NCI-H2171 (cell line): ENCODE data around the gene COG2.
"Not testable (repeated sequence)": the region's sequence is repeated elsewhere in the genome, so short reads cannot be mapped to it uniquely, and the experiment has no call there.

Experiments
- DNase-seq: peaks from one replicate; lab custom pipeline; 2025; lab: John Stamatoyannopoulos, UW

COG2 gene, protein sequence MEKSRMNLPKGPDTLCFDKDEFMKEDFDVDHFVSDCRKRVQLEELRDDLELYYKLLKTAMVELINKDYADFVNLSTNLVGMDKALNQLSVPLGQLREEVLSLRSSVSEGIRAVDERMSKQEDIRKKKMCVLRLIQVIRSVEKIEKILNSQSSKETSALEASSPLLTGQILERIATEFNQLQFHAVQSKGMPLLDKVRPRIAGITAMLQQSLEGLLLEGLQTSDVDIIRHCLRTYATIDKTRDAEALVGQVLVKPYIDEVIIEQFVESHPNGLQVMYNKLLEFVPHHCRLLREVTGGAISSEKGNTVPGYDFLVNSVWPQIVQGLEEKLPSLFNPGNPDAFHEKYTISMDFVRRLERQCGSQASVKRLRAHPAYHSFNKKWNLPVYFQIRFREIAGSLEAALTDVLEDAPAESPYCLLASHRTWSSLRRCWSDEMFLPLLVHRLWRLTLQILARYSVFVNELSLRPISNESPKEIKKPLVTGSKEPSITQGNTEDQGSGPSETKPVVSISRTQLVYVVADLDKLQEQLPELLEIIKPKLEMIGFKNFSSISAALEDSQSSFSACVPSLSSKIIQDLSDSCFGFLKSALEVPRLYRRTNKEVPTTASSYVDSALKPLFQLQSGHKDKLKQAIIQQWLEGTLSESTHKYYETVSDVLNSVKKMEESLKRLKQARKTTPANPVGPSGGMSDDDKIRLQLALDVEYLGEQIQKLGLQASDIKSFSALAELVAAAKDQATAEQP

DNA sequence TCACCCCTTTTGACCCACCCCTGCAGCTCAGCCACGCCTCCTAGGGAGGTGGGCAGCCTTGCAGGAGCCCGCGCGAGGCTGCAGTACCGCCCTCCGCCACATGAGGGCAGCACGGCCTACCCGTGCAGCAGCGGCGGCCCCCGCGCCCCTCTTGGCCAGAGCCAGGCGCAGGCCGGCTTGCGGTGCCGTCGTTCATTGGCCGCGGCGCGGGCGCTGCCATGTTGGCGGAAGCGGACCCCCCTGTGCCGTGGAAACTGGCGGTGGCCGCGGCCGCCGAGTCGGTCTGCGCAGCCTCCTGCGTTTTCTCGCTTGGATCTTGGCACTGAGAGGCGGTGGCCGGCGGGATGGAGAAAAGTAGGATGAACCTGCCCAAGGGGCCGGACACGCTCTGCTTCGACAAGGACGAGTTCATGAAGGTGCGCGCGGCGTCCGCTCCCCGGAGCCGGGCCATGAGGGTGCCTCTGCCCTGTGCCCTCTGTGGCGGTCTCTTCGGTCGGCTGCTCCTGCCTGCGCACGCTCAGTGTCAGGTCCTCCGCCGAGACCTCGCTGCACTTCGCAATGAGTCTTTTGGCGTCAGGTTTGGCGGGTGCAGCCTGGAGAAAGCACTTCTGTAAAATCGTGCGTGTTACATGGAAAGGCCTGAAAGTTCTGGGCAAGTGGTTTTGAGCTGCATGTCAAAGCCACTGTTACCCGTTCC is at the start of gene COG2:
COG2 (plus strand) TSS at position 219 of the 697 bp plus-strand sequence; CDS start at position 345, 126 bp downstream.
- DNase-seq, result peak; percentile 93

DNA sequence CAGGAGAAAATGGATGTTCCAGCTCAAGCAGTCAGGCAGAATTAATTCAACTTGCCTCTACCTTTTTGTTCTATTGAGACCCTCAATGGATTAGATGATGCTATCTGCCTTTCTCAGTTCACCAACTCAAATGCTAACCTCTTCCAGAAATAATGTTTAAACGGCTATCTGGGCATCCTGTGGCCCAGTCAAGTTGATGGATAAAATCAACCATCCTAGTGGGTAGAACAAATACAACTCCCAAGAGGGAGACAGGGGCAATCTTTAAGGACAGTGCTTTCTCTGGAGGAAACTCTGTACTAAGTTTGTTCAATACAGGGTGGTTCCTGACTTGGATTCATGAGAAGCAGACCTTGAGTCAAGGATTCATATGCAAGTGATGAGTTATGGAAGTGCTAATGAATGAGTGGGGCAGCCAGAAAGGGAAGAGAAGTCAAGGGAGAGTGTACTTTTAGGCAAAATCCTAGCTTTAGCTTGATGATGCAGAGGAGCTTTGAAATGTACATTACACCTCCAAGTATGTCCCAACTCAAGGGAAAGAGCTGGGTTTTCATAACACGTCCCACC is 49.4 kb upstream of the COG2 start:
- DNase-seq, result no peak

DNA sequence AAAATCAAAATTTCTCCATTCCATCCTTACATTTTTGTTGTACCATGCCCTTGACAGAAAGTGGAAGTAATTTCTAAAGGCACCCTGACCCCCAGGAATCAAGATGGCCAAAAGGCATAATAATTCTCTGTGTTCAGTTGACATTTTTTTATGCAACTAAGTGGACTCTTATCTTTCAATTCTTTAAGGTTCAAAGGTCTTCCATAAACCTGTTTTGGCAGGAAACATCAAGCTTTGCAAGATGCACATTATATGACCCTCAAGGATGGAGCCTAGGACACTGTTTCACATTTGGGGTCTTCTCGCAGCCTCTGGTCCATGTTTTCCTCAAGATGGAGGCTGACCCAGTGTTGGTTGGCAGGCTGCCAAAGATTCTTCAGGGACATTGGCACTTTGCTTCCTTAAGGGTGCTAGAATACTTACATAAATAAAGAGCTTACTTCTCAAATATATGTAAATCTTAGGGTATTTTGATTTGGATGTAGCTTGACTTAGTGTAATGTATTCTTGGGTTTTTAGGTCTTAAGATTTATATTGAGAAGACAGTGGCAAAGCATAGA is 48.0 kb upstream of the COG2 start:
- no peak for DNase-seq

DNA sequence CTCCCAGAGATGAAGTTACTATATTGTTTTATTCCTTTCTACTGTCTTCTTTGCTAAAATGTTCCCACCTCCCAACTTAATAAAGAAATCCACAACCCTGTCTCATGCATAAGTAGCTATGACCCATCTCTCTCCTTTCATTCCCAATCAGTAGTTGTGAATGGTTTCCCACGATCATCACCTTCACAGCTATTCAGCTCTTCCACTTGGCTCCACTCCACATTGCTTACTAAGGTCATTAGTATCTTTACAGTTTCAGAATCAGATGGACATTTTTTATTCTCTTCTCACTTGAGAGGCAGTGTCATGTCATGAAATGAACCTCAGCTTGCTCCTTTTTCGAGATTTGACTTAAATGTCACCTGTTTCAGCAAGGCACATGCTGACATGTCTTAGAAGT is 47.1 kb upstream of the COG2 start:
- no peak for DNase-seq

DNA sequence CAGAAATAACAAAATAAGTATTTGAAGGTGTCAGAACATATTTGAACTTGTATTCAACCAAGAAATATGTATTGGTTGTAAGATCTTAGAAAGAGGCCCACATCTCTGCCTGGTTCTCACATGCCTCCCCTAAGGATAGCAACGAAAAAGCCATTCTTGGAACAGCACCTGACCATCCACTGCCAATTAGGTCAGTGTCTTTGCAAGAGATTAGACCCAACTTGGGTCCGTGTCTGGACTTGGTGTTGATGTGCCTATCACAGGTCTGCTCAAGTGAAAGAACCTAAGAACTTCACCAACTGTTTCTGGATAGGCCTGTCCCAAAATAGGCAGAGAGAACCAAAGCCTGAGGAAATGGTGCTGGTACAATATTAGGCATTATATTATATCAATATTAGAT is 46.0 kb upstream of the COG2 start:
- DNase-seq, result no peak

DNA sequence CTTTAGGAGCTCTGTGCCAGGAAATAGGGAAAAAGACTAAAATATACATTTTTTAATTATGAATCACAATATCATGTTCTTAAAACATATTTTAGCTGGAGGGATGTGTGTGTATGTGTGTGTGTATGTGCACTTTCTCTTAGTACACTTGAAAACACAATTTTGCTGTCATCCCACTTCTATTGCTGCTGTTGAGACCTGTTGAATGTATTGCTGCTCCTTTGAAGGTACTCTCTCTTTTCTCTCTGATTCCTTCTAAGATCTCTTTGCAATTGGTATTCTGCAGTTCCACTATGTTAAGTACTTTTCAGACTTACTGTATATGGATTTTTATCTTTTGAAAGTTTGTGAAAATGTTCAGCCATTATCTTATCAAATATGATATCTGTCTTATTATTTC is 43.5 kb upstream of the COG2 start:
- DNase-seq, result no peak

DNA sequence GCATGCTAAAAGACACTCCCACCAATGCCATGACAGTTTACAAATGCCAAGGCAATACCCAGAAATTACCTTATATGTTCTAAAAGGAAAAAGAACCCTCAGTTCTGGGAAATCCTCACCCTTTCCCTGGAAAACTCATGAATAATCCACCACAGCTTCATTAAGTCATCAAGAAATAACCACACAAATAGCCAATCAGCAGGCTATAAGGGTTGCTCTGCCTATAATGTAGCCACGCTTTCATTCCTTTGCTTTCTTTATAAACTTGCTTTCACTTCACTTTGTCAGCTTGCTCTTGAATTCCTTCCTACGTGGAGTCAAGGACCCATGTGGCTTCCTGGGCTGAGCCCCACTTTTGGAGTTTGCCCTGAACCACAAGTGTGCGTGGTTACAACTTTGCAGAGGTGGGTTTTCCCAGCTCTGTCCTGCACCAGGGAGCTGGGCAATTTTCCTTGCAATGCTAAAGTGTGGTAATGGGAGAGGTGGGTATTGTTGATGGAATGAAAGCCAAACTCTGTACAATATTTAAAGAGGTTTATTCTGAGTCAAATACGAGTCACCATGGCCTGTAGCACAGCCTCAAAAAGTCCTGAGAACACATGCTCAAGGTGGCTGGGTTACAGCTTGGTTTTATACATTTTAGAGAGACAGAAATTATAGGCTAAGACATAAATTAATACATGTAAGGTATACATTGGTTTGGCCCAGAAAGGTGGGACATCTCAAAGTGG is 42.2 kb upstream of the COG2 start:
- no peak for DNase-seq

DNA sequence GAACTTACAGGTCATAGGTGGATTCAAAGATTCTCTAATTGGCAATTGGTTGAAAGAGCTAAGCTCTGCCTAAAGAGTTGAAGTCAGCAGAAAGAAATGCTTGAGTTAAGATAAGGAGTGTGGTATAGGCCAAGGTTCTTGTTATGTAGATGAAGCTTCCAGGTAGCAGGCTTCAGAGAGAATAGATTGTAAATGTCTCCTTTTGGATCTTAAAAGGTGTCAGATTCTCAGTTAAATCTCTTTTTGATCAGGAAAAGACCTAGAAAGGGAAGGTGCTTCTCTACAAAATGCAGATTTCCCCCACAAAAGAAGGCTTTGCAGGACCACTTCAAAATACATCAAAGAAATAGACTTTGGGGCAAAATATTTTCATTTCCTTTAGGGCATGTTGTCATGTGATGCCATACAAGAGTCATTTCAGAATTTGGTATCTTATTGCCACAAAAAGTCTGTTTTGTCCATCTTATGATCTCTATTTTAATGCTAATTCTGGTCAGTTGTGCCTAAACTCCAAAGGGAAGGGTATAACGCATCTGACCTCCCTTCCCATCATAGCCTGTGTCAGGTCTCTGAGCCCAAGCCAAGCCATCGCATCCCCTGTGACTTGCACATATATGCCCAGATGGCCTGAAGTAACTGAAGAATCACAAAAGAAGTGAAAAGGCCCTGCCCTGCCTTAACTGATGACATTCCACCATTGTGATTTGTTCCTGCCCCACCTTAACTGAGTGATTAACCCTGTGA is 41.5 kb upstream of the COG2 start:
- not testable (repeated sequence) for DNase-seq

DNA sequence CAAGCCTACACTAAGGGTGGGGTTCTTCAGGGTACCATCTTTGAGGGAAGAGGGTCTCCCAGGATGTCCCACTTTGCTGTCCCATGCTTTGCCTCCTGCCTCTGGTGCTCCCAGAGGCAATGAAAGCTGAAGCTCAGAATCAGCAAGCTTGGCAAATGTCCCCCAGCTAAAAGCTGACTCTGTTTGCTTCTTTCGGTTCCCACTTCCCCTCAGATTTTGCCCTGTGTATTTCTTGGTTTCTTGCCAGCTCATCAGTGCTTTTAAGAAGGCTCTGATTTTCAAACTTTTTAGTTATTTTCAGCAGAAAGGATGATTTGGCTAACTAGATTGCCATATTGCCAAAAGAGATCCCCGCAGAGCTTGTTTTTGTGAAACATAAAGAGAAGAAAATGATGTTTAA is 33.1 kb upstream of the COG2 start:
- DNase-seq, result no peak

DNA sequence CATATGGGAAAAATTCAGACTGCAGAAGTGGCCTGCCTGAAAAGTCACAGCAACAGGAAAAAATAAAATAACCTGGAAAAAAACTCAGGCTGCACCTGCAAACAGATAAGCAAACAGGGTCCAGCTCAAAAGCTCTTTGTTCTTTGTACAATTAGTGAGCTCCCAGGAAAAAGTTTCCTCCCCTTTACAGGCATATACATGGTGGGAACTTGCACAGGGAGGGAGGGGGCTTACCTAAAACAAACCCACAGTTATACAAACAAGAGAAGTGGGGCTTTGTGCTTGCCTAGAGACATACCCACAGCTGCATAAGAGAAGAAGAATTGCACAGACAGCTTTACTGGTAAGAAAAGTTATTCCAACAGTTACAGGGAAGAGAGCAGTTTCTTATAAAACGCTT is 31.7 kb upstream of the COG2 start:
- no peak for DNase-seq

DNA sequence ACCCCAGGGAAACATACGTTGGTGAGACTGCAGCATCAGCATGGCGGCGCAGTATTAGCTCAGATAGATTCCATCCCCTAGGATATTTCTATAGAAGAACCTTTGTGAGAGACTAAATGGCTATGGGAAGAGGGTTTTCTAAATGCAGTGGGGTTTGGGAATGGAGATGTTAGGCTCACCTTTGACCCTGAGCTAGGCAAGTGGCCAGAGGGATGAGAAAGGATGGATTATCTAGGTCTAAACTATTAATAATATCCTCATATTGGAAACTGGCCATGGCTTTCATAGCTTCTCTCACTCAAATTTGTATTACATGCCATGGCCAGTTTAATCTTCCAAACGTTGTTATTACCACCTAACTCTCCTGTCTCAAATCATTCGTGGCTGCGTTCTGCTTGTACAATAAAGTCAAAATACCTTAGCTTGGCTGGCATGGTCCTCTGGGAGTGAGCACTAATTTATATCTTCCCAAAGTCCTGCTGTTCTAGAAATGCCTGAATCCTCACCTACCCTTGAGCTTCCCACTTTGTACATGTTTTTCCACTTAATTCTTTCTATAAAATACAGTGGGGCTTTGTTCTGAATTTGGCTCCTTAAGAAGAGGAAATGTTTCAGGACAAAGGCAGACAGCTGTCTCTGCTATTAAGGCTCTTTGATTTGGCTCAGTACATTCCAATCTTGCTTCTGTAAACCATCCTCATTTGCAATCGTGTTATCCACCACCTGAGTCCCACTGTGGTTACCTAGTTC is 31.0 kb upstream of the COG2 start:
- no peak for DNase-seq

DNA sequence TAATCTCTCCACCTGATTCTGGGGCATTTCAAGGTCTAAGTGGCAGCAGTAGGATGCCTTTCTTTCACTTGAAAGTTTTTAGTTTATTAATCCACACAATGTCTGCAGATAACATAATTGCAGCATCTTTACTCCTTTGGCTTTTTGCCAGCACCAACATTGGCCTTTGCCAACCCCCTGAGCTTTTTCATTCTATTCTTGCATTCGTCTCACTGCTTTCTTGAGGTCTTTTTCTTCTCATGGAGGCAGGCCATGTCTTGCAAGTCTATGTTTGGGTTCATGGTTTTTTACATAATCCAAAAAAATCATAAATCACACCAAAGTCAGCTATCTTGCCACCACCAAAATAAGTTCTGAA is 30.4 kb upstream of the COG2 start:
- no peak for DNase-seq

DNA sequence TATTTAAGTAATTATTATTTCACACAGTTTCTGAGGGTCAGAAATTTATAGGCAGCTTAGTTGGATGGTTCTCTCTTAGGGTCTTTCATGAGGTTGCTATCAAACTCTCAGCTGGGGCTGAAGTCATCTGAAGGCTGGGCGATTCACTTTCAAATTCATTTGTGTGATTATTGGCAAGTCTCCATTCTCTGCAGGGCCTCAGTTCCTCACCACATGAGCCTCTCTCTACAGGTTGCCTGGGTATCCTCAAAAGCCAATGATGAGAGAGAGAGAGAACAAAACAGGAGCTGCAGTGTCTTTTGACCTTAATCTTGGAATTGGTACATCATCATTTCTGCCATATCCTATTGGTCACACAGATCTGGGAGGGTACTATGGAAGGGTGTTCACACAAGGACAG is 29.6 kb upstream of the COG2 start:
- DNase-seq, result no peak

DNA sequence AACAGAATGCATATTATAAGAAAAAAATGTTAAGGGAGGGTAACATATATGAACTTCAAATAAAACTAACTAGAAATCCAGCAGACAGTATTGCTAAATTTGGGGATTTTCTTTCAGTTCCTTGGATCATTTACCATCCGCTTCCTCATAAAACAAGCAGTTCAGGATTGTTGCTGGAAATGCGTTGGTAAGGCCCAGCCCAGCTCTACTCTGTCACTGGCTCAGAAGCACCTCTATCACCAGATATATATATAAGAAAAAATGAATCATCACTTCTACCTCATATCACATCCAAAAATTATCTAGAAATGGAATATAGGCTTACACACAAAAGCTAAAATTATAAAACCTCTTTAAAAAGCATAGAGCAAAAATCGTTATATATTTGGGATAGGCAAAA is 28.2 kb upstream of the COG2 start:
- DNase-seq, result no peak

DNA sequence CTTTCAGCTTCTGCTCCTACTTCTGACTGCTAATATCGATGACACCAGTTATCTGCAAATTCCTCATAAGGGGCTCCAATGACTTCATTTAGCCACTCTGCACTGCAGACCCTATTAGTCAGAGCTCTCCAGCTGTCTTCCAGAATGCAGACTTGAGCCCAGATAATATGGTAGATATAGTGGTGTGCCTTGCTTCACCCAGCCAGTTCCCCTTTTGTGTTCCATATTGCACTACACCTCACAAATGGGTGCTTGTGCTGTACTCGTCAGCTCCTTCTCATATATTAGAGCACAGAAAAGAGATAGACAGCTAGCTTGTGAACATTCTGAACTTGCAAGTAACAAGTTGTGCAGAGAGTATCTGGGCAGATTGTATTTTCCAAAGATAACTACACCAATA is 23.7 kb upstream of the COG2 start:
- no peak for DNase-seq

DNA sequence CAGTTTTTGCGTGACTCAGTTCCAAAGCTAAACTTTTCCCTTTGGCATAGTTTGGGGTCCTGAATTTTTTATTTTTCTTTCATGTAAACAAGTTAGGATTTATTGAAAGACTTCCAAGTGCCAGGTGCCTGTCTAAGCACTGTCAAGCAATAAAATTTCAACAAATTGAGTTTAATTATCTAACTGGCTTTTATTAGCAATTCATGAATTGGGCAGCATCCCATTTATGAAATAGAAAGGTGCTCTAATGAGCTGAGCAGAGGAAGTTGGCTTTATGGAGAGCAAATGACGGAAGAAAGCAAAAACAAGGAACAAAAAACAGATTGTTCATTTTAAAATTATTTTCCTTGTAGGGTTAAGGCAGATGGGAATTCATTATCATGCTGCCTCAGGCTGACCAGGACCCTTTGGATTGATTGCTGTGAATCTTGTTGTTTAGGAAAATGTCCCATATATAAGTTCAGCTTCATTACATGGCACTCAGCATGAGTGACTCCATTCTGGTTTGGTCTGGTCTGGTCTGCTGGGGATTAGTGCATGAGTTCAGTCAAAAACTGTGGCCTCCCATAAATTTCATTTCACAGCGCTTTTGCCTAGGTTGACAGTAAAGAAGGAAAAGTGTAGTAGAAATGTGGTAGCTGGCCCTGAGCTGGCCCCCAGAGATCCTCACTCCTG is 21.5 kb upstream of the COG2 start:
- no peak for DNase-seq

DNA sequence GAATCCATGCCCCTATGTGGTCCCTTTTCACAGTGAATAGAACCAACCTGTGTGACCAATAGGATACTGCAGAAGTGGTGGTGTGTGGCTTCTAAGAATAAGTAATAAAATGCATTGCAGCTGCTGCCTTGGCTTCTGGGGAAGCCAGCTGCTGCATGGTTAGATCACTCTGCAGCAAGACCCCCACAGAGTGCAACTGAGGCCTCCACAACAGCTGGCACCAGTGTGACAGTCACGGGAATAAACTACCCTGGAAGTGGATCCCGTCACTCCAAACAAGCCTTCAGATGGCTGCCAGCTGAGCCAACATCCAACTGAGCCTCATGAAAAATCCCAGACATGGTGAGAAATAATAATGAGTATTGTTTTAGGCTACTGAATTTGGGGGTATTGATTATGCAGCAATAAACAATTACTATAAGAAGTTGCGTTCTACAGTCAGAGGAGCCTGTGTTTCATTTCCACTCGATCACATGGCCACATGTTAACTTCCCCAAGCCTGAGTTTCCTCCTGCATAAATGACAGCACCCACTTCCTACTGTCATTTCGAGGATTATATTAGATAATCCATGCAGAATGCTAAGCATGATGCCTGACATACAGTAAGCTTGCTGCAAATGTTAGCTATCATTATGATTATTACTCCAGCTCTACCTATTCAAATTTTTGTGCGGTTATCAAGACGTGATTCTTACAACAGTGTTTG is 20.8 kb upstream of the COG2 start:
- no peak for DNase-seq

DNA sequence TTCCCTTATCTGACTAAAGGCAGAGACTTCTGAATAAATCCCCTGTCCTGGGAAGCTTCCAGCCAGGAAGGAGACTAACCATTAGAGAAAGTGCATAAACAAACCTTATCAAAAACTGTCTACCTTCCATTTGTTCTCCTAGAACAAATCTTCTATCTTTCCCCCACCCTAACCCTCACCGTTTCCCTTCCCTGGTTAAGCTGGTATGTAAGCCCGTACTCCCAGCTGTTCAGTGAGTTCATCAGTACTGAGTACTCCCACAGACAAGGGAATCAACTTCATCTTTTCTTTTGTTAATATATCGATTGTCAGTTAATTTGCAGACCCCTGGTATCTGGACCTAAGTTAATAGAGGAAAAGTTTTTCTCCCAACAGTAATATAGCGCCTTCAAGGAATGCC is 20.1 kb upstream of the COG2 start:
- no peak for DNase-seq

DNA sequence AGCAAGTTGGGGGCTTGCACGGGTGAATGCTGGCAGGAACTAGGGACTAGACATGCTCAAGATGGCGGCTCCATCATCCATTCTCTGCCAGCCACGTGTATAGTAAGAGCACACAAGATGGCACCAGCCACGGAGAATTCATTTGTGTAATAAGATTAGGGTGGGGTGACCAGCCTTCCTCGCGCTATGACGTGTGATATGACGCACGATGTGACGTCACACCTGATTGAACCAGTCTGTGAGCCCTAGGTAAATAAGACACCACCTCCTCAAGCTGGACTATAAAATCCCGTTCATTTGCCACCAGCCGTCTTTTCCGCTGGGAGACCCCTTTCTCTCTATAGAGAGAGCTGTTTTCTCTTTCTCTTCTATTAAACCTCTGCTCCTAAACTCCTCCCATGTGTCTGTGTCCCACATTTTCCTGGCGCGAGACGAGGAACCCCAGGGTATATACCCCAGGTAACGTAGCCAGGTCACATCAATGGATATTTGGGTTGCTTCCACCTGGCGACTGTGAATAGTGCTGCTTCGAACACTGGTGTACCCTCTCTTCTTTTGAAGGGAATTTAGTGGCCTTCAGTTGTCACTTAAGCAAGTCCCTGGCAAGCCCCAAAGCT is 18.1 kb upstream of the COG2 start:
- DNase-seq, result no peak
